HCT116 (cell line): Measurements from ENCODE around the gene PAX6. TPM values are rescaled to one million over a fixed set of nuclear protein-coding genes. Genes with fewer than 3 reads are reported as not detected.

Source experiments
- ATAC-seq: fragments of 200-7000 bp; cut with Tn5 transposase; 2 replicates; pipeline ENCODE4 v1.9.1; 2020; ENCODE audit warnings: mild to moderate bottlenecking, moderate library complexity
- BruUV-seq: library from RNA; stranded (reverse); fragments of 400-500 nt; replicated peaks from 2 replicates; lab custom pipeline; 2021; lab: Mats Ljungman, UMichigan
- CTCF ChIA-PET: fragments of 300-600 bp; sonication (Branson Sonifier 250); formaldehyde crosslinking; loops from one replicate; lab custom pipeline; 2021; ENCODE audit warnings: antibody characterized with exemption; lab: Charles Lee
- POLR2A ChIA-PET: fragments of 300-600, 350-600 bp; sonication (Branson Sonifier 250); formaldehyde crosslinking; loops from one replicate; lab custom pipeline; 2021; ENCODE audit warnings: antibody characterized with exemption; lab: Charles Lee
- RAD21 ChIA-PET, 2 experiments: fragments of 300-600 bp; sonication (Branson Sonifier 250); formaldehyde crosslinking; loops; one replicate each; lab custom pipeline; 2023; ENCODE audit warnings: low total read pairs in 2 of 2; ENCODE audit not compliant: uncharacterized antibody in 2 of 2, unreplicated experiment in 2 of 2, low non-redundant PET in 1 of 2; lab: Charles Lee
- DNase-seq: peaks from one replicate; pipeline ENCODE4 v3.0.0-alpha.2; 2010; ENCODE audit warnings: low read depth, low spot score
- H2AFZ ChIP-seq: fragments of 200-600 bp; shearing (Covaris generic), sonication (generic); 2 replicates; pipeline ENCODE4 v1.6.1; 2017; ENCODE audit warnings: low read depth, mixed run types, mixed read lengths, antibody characterized with exemption, low read length; ENCODE audit not compliant: poor library complexity, severe bottlenecking
- H3K27ac ChIP-seq: 2 replicates; pipeline ENCODE4 v1.5.1; 2012; ENCODE audit warnings: low read depth, low read length
- H3K27me3 ChIP-seq: fragments of 200-600 bp; sonication (generic); 2 replicates; pipeline ENCODE4 v1.6.1; 2016; ENCODE audit warnings: mixed run types, low read length, mixed read lengths; ENCODE audit not compliant: insufficient read depth
- H3K36me3 ChIP-seq, 2 experiments: fragments of 200-500 bp in 1 of 2; fragments of 200-600 bp in 1 of 2; sonication (Bioruptor generic) in 1 of 2; sonication (generic) in 1 of 2; 2 replicates each; pipeline versions ENCODE4 v1.5.1 to v1.6.1; 2014 to 2016; ENCODE audit warnings: low read length in 2 of 2, inconsistent platforms in 1 of 2, mixed read lengths in 1 of 2, mixed run types in 1 of 2; ENCODE audit not compliant: insufficient read depth in 2 of 2, control insufficient read depth in 1 of 2
- H3K4me1 ChIP-seq, 2 experiments: fragments of 200-600 bp in 1 of 2; sonication (generic) in 1 of 2; 2 replicates each; pipeline versions ENCODE4 v1.5.1 to v1.6.1; 2012 to 2017; ENCODE audit warnings: low read length in 2 of 2, inconsistent platforms in 1 of 2, mild to moderate bottlenecking in 1 of 2, mixed read lengths in 1 of 2, mixed run types in 1 of 2, moderate library complexity in 1 of 2; ENCODE audit not compliant: insufficient read depth in 2 of 2, control insufficient read depth in 1 of 2
- H3K4me2 ChIP-seq: fragments of 200-600 bp; sonication (generic); 2 replicates; pipeline ENCODE4 v1.6.1; 2017; ENCODE audit warnings: mixed run types, low read length, mixed read lengths
- H3K4me3 ChIP-seq, 2 experiments: fragments of 200-600 bp in 1 of 2; sonication (generic) in 1 of 2; replicated peaks in 1 of 2; 2 replicates each; pipeline ENCODE4 v1.5.1; 2011 to 2016; ENCODE audit warnings: low read length in 2 of 2, control low read depth in 1 of 2, low read depth in 1 of 2, mild to moderate bottlenecking in 1 of 2, mixed read lengths in 1 of 2, mixed run types in 1 of 2
- H3K79me2 ChIP-seq: fragments of 200-600 bp; sonication (generic); 2 replicates; pipeline ENCODE4 v1.6.1; 2017; ENCODE audit warnings: mild to moderate bottlenecking, mixed run types, low read length, moderate library complexity, mixed read lengths; ENCODE audit not compliant: insufficient read depth
- H3K9ac ChIP-seq: fragments of 200-600 bp; sonication (generic); 2 replicates; pipeline ENCODE4 v1.6.1; 2016; ENCODE audit warnings: low read length, mixed read lengths
- H3K9me2 ChIP-seq: fragments of 200-600 bp; sonication (generic), shearing (Covaris generic); 2 replicates; pipeline ENCODE4 v1.6.1; 2017; ENCODE audit warnings: mixed run types, mild to moderate bottlenecking, moderate library complexity; ENCODE audit not compliant: insufficient read depth
- H3K9me3 ChIP-seq, 2 experiments: fragments of 200-500 bp in 1 of 2; fragments of 200-600 bp in 1 of 2; sonication (Bioruptor generic) in 1 of 2; sonication (generic) in 1 of 2; 2 replicates each; pipeline ENCODE4 v1.6.1; 2014 to 2017; ENCODE audit warnings: low read length in 2 of 2, mixed read lengths in 2 of 2, inconsistent platforms in 1 of 2, low read depth in 1 of 2, mild to moderate bottlenecking in 1 of 2, mixed run types in 1 of 2, moderate library complexity in 1 of 2; ENCODE audit not compliant: control insufficient read depth in 1 of 2, insufficient read depth in 1 of 2
- H4K20me1 ChIP-seq: fragments of 200-600 bp; sonication (generic), shearing (Covaris generic); 2 replicates; pipeline ENCODE4 v1.6.1; 2017; ENCODE audit warnings: mixed run types, mild to moderate bottlenecking, moderate library complexity; ENCODE audit not compliant: insufficient read depth
- ATF3 ChIP-seq: IDR thresholded peaks from 2 replicates; pipeline ENCODE4 v1.6.1; 2012
- CBX3 ChIP-seq: IDR thresholded peaks from 2 replicates; pipeline ENCODE4 v1.6.1; 2012; ENCODE audit warnings: low read depth
- EGR1 ChIP-seq: IDR thresholded peaks from 2 replicates; pipeline ENCODE4 v1.6.1; 2012; ENCODE audit warnings: low read depth
- ELF1 ChIP-seq: IDR thresholded peaks from 2 replicates; pipeline ENCODE4 v1.6.1; 2012; ENCODE audit warnings: low read depth, borderline replicate concordance
- EZH2 ChIP-seq: fragments of 200-600 bp; sonication (generic); IDR thresholded peaks from 2 replicates; pipeline ENCODE4 v1.6.1; 2017; ENCODE audit warnings: antibody characterized with exemption, mixed run types
- EZH2phosphoT487 ChIP-seq: fragments of 200-600 bp; IDR thresholded peaks from 2 replicates; pipeline ENCODE4 v1.6.1; 2018; ENCODE audit warnings: antibody characterized with exemption, borderline replicate concordance
- FOSL1 ChIP-seq: IDR thresholded peaks from 2 replicates; pipeline ENCODE4 v1.6.1; 2012; ENCODE audit warnings: low read depth
- POLR2A ChIP-seq: IDR thresholded peaks from 2 replicates; pipeline ENCODE4 v1.7.0; 2011; ENCODE audit warnings: borderline replicate concordance; ENCODE audit not compliant: insufficient read depth, insufficient read length; ENCODE audit errors: extremely low read depth
- RAD21 ChIP-seq: IDR thresholded peaks from 2 replicates; pipeline ENCODE4 v1.6.1; 2012; ENCODE audit warnings: low read depth, mild to moderate bottlenecking
- SP1 ChIP-seq: IDR thresholded peaks from 2 replicates; pipeline ENCODE4 v1.6.1; 2012; ENCODE audit warnings: low read depth
- SRF ChIP-seq: IDR thresholded peaks from 2 replicates; pipeline ENCODE4 v1.6.1; 2012; ENCODE audit warnings: low read depth
- TCF7L2 ChIP-seq: IDR thresholded peaks from 2 replicates; pipeline ENCODE4 v1.7.0; 2011; ENCODE audit warnings: borderline replicate concordance, inconsistent platforms; ENCODE audit not compliant: insufficient read depth, insufficient read length; ENCODE audit errors: extremely low read depth
- YY1 ChIP-seq: IDR thresholded peaks from 2 replicates; pipeline ENCODE4 v1.6.1; 2011; ENCODE audit warnings: low read length, low read depth, moderate library complexity, mild to moderate bottlenecking; ENCODE audit not compliant: insufficient replicate concordance; ENCODE audit errors: extremely low read depth
- ZFX ChIP-seq: fragments of 450-650 bp; IDR thresholded peaks from 2 replicates; pipeline ENCODE4 v1.6.1; 2017
- ZNF274 ChIP-seq: fragments of 200-500 bp; sonication (Bioruptor generic); IDR thresholded peaks from 2 replicates; pipeline ENCODE4 v1.6.1; 2014; ENCODE audit warnings: mild to moderate bottlenecking, low read depth, low read length, inconsistent platforms
- intact Hi-C: fragments of 100-400 bp; cut with micrococcal nuclease; formaldehyde crosslinking; loops from 2 replicates; pipeline ENCODE4 v1.10.0; 2022
- total RNA-seq: library from RNA; stranded (reverse); gene quantifications from one replicate; pipeline ENCODE4 v1.2.1, GENCODE V29; 2021; ENCODE audit not compliant: unreplicated experiment
- TF ChIP-seq, protein P1 (sequence below): IDR thresholded peaks from 2 replicates; pipeline ENCODE4 v1.6.1; 2012; ENCODE audit warnings: low read depth
- TF ChIP-seq, protein P2 (sequence below): IDR thresholded peaks from 2 replicates; pipeline ENCODE4 v1.6.1; 2012

The PAX6 gene
- total RNA-seq, 1 experiment from 2014 or later, result 5.3 TPM

DNA sequence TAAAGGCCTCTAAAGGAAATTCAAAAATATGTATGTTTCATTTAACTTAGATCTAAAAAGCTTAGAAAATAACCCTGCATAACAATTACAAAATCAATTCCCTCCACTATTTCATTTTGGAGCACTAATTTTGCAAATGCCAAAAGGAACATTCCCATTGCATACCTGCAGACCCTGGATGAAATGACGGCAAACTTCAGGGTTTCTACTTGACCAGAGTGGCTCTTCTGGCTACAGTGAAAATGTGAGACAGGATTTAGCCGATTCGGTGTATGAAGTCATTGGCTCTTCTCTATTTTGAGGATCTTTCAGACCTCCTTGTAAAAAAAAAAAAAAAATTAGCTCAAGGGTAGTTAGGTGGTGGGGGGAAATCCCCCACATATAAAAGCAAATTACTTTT lies 44.1 kb downstream of the PAX6 start (continued):
- TF ChIP-seq SRF (no peak), FOSL1 (no peak), ZNF274 (no peak)

- no peak for ATAC-seq
- intact Hi-C loops, result no loop called here
- ChIA-PET POLR2A (no interaction called here), RAD21 (no interaction called here)
- H3K4me2 ChIP-seq, result no peak overlapping the region
- no peaks in the 10 kb centered on the region for H3K4me1 ChIP-seq
- no peak for TF ChIP-seq EGR1
- TF ChIP-seq, protein P1, sequence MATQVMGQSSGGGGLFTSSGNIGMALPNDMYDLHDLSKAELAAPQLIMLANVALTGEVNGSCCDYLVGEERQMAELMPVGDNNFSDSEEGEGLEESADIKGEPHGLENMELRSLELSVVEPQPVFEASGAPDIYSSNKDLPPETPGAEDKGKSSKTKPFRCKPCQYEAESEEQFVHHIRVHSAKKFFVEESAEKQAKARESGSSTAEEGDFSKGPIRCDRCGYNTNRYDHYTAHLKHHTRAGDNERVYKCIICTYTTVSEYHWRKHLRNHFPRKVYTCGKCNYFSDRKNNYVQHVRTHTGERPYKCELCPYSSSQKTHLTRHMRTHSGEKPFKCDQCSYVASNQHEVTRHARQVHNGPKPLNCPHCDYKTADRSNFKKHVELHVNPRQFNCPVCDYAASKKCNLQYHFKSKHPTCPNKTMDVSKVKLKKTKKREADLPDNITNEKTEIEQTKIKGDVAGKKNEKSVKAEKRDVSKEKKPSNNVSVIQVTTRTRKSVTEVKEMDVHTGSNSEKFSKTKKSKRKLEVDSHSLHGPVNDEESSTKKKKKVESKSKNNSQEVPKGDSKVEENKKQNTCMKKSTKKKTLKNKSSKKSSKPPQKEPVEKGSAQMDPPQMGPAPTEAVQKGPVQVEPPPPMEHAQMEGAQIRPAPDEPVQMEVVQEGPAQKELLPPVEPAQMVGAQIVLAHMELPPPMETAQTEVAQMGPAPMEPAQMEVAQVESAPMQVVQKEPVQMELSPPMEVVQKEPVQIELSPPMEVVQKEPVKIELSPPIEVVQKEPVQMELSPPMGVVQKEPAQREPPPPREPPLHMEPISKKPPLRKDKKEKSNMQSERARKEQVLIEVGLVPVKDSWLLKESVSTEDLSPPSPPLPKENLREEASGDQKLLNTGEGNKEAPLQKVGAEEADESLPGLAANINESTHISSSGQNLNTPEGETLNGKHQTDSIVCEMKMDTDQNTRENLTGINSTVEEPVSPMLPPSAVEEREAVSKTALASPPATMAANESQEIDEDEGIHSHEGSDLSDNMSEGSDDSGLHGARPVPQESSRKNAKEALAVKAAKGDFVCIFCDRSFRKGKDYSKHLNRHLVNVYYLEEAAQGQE, result no peak
- no peak for TF ChIP-seq ATF3
- TF ChIP-seq ELF1, result no peak
- TF ChIP-seq RAD21, result no peak
- no peak for TF ChIP-seq ZFX
- TF ChIP-seq YY1, result no peak
- TF ChIP-seq FOSL1, result no peak
- no peak for TF ChIP-seq EZH2
- TF ChIP-seq TCF7L2, result no peak
- TF ChIP-seq EZH2phosphoT487, result no peak
- TF ChIP-seq POLR2A, result no peak
- no peak for TF ChIP-seq SP1
- no peak for TF ChIP-seq CBX3
- TF ChIP-seq, protein P2, sequence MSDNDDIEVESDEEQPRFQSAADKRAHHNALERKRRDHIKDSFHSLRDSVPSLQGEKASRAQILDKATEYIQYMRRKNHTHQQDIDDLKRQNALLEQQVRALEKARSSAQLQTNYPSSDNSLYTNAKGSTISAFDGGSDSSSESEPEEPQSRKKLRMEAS, result no peak
- TF ChIP-seq, all 23 proteins: peak for 0
- CTCF ChIA-PET, result no interaction called here
- H3K9me3 ChIP-seq, result no peaks in the 10 kb centered on the region
- no peaks in the 10 kb centered on the region for H3K27me3 ChIP-seq
- H3K9me2 ChIP-seq, result no peaks in the 10 kb centered on the region
- no peak overlapping the region for H3K9ac ChIP-seq
- no peak overlapping the region for H2AFZ ChIP-seq
- no peaks in the 10 kb centered on the region for H3K79me2 ChIP-seq
- H3K4me3 ChIP-seq, result no peak overlapping the region
- H3K36me3 ChIP-seq, result no peaks in the 10 kb centered on the region
- no peaks in the 10 kb centered on the region for H4K20me1 ChIP-seq
- H3K27ac ChIP-seq, result no peak overlapping the region
- DNase-seq, result no peak
- BruUV-seq, result no TSS peak
These were observed 46.4 kb downstream of the PAX6 start for GRCh38 chr11:31764766-31765165.
